Choroid plexus epithelial cell (primary cell): ENCODE data around the gene CYB5R2.

Experiments used
- DNase-seq: peaks from one replicate; pipeline ENCODE4 v3.0.0-alpha.2; 2010; ENCODE audit warnings: low read depth
- H3K4me3 ChIP-seq: 2 replicates; pipeline ENCODE4 v1.5.1; 2011; ENCODE audit warnings: low read depth, mild to moderate bottlenecking, control low read depth, low read length, moderate library complexity
- TF ChIP-seq, protein P1 (sequence below): conservative IDR thresholded peaks from 2 replicates; pipeline ENCODE4 v1.5.1; 2011; ENCODE audit warnings: low read depth, mild to moderate bottlenecking, control low read depth, inconsistent platforms, low read length, moderate library complexity

The CYB5R2 gene

DNA sequence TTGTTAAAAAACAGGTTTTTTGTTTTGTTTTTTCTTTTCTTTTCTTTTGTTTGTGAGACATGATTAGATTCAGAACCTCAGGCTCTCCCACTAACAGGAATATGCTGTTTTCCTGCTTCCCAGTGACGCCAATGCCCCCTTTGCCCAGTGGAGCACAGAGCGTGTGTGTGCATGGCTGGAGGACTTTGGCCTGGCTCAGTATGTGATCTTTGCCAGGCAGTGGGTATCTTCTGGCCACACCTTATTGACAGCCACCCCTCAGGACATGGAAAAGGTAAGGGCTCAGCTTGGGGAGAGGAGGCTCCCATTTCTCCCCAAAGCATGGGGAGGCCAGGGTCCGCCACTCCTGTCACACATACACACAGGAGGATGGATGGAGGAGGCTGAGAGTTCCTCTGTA lies 25.0 kb downstream of the CYB5R2 start:
- no peak overlapping the region for H3K4me3 ChIP-seq
- TF ChIP-seq, protein P1, sequence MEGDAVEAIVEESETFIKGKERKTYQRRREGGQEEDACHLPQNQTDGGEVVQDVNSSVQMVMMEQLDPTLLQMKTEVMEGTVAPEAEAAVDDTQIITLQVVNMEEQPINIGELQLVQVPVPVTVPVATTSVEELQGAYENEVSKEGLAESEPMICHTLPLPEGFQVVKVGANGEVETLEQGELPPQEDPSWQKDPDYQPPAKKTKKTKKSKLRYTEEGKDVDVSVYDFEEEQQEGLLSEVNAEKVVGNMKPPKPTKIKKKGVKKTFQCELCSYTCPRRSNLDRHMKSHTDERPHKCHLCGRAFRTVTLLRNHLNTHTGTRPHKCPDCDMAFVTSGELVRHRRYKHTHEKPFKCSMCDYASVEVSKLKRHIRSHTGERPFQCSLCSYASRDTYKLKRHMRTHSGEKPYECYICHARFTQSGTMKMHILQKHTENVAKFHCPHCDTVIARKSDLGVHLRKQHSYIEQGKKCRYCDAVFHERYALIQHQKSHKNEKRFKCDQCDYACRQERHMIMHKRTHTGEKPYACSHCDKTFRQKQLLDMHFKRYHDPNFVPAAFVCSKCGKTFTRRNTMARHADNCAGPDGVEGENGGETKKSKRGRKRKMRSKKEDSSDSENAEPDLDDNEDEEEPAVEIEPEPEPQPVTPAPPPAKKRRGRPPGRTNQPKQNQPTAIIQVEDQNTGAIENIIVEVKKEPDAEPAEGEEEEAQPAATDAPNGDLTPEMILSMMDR, result no peak
- DNase-seq, result no peak

DNA sequence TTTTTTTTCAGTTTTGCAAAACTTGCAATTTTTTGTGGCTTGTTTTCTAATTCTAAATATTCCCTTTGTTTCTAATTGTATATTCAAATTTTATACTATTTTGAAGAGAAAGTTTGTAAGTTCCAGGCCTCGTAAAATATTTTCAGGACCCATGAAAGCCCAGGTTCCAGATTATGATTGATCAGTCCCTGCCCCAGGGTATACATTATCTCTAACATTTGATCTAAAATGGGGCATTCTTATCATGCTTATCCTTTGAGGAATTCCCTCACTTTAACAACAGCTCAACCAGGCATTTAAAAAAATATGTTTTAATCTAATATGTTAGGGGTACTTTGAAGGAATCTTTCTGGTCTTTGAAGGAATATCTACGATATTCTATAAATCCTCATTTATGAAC lies 26.4 kb downstream of the CYB5R2 start:
- DNase-seq, result no peak
- H3K4me3 ChIP-seq, result no peak overlapping the region
- TF ChIP-seq, protein P1, result no peak

DNA sequence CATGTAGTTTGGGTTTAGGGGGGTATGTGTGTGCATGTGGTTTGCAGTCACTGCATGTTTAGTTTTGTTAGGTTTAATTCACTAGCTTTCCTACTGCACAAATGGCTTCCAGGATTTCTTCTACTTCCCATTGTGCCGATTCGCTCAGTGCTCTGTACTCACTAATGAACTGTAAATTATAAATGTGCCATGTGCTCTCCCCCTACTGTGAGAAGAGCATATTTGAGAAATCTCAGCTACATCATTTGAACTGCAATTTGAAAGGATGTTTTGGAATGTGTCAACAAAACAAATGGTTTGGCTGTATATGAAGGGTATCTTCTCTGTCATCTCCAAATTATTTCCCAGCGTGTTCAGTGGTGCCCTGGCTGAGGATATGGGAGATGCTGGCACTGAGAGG lies 28.1 kb downstream of the CYB5R2 start:
- DNase-seq, result no peak
- TF ChIP-seq, protein P1, result no peak
- H3K4me3 ChIP-seq, result no peak overlapping the region

DNA sequence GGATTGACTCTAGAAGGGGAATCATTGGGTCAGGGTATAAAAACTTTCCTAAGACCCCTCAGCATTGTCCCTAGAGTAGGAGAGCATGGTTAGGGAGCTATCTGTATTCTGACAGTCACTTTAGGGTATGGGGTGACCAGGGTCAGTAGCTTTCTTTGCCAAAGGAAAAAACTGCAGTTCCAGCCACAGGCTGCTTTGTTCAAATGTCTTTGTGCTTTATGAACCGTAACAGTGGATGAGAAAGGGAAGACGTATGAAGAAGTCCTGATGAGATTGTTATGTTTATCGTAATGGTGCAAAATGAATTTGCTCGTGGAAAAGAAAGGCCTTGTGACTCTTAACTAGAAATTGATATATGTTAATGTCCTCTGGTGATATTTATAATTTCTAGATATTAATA lies 30.0 kb downstream of the CYB5R2 start:
- no peak for DNase-seq
- no peak overlapping the region for H3K4me3 ChIP-seq
- TF ChIP-seq, protein P1, result no peak

DNA sequence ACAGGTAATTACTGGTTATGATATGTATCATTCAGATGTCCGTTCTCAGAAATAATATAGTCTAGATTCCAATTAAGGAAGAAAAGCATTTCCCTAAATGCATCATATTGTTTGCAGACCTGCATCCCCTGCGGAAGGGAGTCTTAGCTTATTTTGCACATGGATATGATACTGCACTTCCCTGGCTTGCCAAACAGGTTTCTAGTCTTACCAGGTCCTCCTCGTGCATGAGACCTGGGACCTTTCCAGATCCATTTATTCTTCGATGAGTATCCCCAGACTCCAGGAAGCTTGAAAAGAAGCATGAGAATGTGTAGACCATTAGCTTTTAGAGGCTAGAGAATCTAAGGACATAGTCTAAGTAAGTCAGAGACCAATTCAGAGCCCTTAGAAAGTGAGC lies 30.6 kb downstream of the CYB5R2 start:
- no peak for DNase-seq
- H3K4me3 ChIP-seq, result no peak overlapping the region
- TF ChIP-seq, protein P1, result no peak

DNA sequence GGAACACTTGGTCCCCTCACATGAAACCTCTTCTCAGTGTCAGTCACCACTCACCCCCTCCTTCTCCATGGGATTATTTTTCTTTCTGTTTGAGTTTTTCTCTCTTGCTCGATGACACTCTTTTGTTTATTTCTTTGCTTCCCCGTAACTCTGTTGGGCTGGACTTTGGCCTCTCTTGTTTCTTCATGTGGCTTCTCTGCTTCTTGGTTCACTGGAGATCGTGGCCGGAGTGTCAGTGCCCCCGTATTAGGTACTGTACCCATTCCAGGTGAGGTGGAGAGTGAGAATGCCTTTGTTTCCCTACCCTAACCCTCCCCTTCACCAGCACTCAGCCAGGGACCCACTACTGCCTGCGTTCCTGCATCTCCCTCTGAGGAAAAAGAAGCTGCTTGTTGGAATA lies 32.5 kb downstream of the CYB5R2 start:
- no peak overlapping the region for H3K4me3 ChIP-seq
- TF ChIP-seq, protein P1, result no peak
- no peak for DNase-seq

DNA sequence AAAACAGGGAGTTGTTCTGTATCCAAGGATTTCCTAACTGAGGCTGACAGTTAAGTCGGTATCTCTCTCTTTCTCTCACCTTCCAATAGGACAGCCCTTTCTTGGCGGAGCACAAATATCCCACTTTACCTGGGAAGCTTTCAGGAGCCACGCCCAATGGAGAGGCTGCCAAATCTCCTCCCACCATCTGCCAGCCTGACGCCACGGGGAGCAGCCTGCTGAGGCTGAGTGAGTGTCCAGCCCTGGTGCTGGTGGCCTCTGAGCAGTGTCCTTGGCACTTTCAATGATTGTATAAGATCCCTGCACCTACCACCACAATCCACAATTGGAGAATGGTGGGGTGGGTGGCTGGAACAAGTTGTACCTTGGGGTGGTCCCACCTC lies 33.7 kb downstream of the CYB5R2 start:
- no peak overlapping the region for H3K4me3 ChIP-seq
- TF ChIP-seq, protein P1, result no peak
- no peak for DNase-seq
